Spleen (tissue), 11 donors: ENCODE results near the gene TES. TPM values are rescaled to one million over a fixed set of nuclear protein-coding genes. Genes with fewer than 3 reads are reported as not detected.
"Not testable (repeated sequence)": the region's sequence is repeated elsewhere in the genome, so short reads cannot be mapped to it uniquely, and the experiment has no call there.

Experiments used
- DNase-seq: peaks from one replicate; pipeline ENCODE4 v3.0.0-alpha.2; 2020
- H3K27ac ChIP-seq, 8 donors: fragments of 200-600 bp; sonication (generic) in 7 of 8; 1 replicate in 4 of 8; 2 replicates in 4 of 8; pipeline versions ENCODE4 v1.5.0 to v1.8.0; 2016 to 2021; ENCODE audit warnings: inconsistent platforms in 4 of 8, mild to moderate bottlenecking in 4 of 8, moderate library complexity in 1 of 8
- H3K27me3 ChIP-seq, 7 donors: fragments of 200-600 bp; sonication (generic) in 6 of 7; replicated peaks in 1 of 7; 1 replicate in 4 of 7; 2 replicates in 3 of 7; pipeline versions ENCODE4 v1.5.0 to v1.8.0; 2016 to 2021; ENCODE audit warnings: inconsistent platforms in 3 of 7, mild to moderate bottlenecking in 1 of 7
- H3K36me3 ChIP-seq, 6 donors: fragments of 200-600 bp; sonication (generic) in 5 of 6; 1 replicate in 4 of 6; 2 replicates in 2 of 6; pipeline versions ENCODE4 v1.5.0 to v1.8.0; 2016 to 2021; ENCODE audit warnings: inconsistent platforms in 2 of 6
- H3K4me1 ChIP-seq, 6 donors: fragments of 200-600 bp; sonication (generic) in 5 of 6; 1 replicate in 3 of 6; 2 replicates in 3 of 6; pipeline versions ENCODE4 v1.5.0 to v1.8.0; 2016 to 2021; ENCODE audit warnings: inconsistent platforms in 3 of 6
- H3K4me3 ChIP-seq, 8 donors: fragments of 200-600 bp; sonication (generic) in 7 of 8; 1 replicate in 4 of 8; 2 replicates in 4 of 8; pipeline versions ENCODE4 v1.5.0 to v1.8.0; 2016 to 2021; ENCODE audit warnings: inconsistent platforms in 4 of 8, mild to moderate bottlenecking in 4 of 8, moderate library complexity in 2 of 8
- H3K9me3 ChIP-seq, 8 donors: fragments of 200-600 bp; sonication (generic) in 7 of 8; 1 replicate in 4 of 8; 2 replicates in 4 of 8; pipeline versions ENCODE4 v1.5.0 to v1.8.0; 2016 to 2021; ENCODE audit warnings: inconsistent platforms in 4 of 8
- POLR2A ChIP-seq, 3 donors: fragments of 450-650 bp; IDR thresholded peaks; one replicate each; pipeline ENCODE4 v1.5.1; 2017; ENCODE audit warnings: antibody characterized with exemption in 3 of 3, mild to moderate bottlenecking in 1 of 3
- POLR2AphosphoS5 ChIP-seq, 3 donors: sonication (generic); formaldehyde crosslinking; IDR thresholded peaks; one replicate each; pipeline ENCODE4 v1.5.1; 2017; ENCODE audit warnings: antibody characterized with exemption in 3 of 3
- WGBS, 5 donors: extraction: QIAGEN DNeasy Blood & Tissue Kit in 3 of 5; methylation state at CpG; one replicate each; pipeline versions ENCODE4 v1.1.5 to v1.1.7; 2013 to 2018; 5-methylcytosine and 5-hydroxymethylcytosine counted together
- intact Hi-C: fragments of 100-400 bp; cut with DNase I; formaldehyde crosslinking; loops from one replicate; pipeline ENCODE4 v1.15.0; 2023; ENCODE audit warnings: low total_unique reads
- polyA plus RNA-seq, 3 donors: library from polyadenylated mRNA; stranded (reverse); fragments of 200-250 nt; gene quantifications; one replicate each; pipeline ENCODE4 v1.2.1, GENCODE V29; 2013
- total RNA-seq, 7 donors: library from RNA; depleted of rRNA in 3 of 7; stranded (reverse); fragments of >200 nt in 3 of 7; fragmentation: NEBNext Ultra II Directional in 4 of 7; extraction: Animal tissue kit (Norgen Biotek cat#: 25700) in 4 of 7; gene quantifications; one replicate each; pipeline versions ENCODE4 v1.1.0 to v1.2.1, GENCODE V29; 2016 to 2021
- TF ChIP-seq, protein P1 (sequence below), 11 experiments: fragments of 200-600 bp in 7 of 11; fragments of 450-650 bp in 4 of 11; sonication (generic) in 4 of 11; IDR thresholded peaks in 8 of 11; conservative IDR thresholded peaks in 3 of 11; 1 replicate in 7 of 11; 2 replicates in 4 of 11; pipeline versions ENCODE4 v1.4.0 to v1.8.0; 2016 to 2021; ENCODE audit warnings: antibody characterized with exemption in 11 of 11, inconsistent platforms in 4 of 11, mild to moderate bottlenecking in 1 of 11
- donor health status: healthy with polysubstance abuse.
- donor health status: DM: no; HTN: no; CAD: no; lungs with moderate emphysema.
- donor health status: DM: no; HTN: no; CAD: no.
- donor health status: Bipolar disorder and iron deficiency.
- donor health status: healthy.
- donor health status: DM: no; HTN: no; CAD: no.
- donor health status: DM: yes; HTN: yes; CAD: no.

The TES gene
- total and polyA plus RNA-seq, 10 donors: 28.5 to 79.7 (median 62.2) TPM

GRCh38 chr7:116240024-116240668, 29.8 kb downstream of the TES start:
- 64 to 95% (median 71%) methylated on average over 4 of the region's 4 CpGs for WGBS, 5 donors
- no peak for DNase-seq
- H3K4me3 ChIP-seq: no peak overlapping the region
- no peaks in the 10 kb centered on the region for H3K27me3 ChIP-seq
- peaks cover 0 to 76% (median 11%) of the 10 kb centered on the region in 6 donors for H3K36me3 ChIP-seq
- intact Hi-C loops: no loop called here
- TF ChIP-seq, protein P1, sequence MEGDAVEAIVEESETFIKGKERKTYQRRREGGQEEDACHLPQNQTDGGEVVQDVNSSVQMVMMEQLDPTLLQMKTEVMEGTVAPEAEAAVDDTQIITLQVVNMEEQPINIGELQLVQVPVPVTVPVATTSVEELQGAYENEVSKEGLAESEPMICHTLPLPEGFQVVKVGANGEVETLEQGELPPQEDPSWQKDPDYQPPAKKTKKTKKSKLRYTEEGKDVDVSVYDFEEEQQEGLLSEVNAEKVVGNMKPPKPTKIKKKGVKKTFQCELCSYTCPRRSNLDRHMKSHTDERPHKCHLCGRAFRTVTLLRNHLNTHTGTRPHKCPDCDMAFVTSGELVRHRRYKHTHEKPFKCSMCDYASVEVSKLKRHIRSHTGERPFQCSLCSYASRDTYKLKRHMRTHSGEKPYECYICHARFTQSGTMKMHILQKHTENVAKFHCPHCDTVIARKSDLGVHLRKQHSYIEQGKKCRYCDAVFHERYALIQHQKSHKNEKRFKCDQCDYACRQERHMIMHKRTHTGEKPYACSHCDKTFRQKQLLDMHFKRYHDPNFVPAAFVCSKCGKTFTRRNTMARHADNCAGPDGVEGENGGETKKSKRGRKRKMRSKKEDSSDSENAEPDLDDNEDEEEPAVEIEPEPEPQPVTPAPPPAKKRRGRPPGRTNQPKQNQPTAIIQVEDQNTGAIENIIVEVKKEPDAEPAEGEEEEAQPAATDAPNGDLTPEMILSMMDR (IDR thresholded peaks at IDR 0.05 in 8 of 11, conservative IDR thresholded peaks at IDR 0.05 in 3 of 11): no peak
- no peak for TF ChIP-seq POLR2A (IDR thresholded peaks at IDR 0.05)
- no peak for TF ChIP-seq POLR2AphosphoS5 (IDR thresholded peaks at IDR 0.05)
- H3K9me3 ChIP-seq: peaks cover 0 to 15% (median 10%) of the 10 kb centered on the region in 8 donors
- H3K27ac ChIP-seq: no peak overlapping the region
- peaks cover 0 to 34% (median 5%) of the 10 kb centered on the region in 6 donors for H3K4me1 ChIP-seq

DNA sequence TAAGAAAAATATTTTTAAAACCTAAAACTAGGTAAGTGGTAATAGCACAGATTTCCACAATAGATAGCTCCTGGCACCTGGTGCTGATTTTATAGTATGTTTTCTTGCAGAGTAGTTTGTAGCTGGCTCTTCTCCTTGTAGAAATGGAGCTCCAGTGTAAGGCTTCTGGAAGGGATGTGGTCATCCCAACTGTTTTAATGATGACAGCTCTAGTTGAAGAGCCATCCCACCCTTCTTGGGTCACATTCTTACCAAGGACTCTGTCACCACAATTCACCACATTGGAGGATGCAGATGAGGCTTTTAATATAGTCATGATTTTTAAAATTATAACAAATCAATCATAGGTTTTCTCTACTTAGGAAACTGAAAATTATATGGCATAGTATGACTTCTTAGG, 31.0 kb downstream of the TES start:
- Histone ChIP-seq H3K36me3 (peaks cover 0 to 87% (median 13%) of the 10 kb centered on the region in 6 donors), H3K27ac (no peak overlapping the region), H3K4me3 (no peak overlapping the region), H3K27me3 (no peaks in the 10 kb centered on the region), H3K9me3 (peaks cover 0 to 16% (median 10%) of the 10 kb centered on the region in 8 donors), H3K4me1 (peaks cover 0 to 23% (median 0%) of the 10 kb centered on the region in 6 donors)
- no peak for DNase-seq
- no peak for TF ChIP-seq POLR2AphosphoS5 (IDR thresholded peaks at IDR 0.05)
- no peak for TF ChIP-seq POLR2A (IDR thresholded peaks at IDR 0.05)
- TF ChIP-seq, protein P1 (IDR thresholded peaks at IDR 0.05 in 8 of 11, conservative IDR thresholded peaks at IDR 0.05 in 3 of 11): no peak
- intact Hi-C loops: no loop called here

- peaks cover 0 to 16% (median 10%) of the 10 kb centered on the region in 8 donors for H3K9me3 ChIP-seq
- H3K27me3 ChIP-seq: no peaks in the 10 kb centered on the region
- H3K27ac ChIP-seq: no peak overlapping the region
- no peak for TF ChIP-seq POLR2AphosphoS5 (IDR thresholded peaks at IDR 0.05)
- TF ChIP-seq, protein P1 (IDR thresholded peaks at IDR 0.05 in 8 of 11, conservative IDR thresholded peaks at IDR 0.05 in 3 of 11): no peak
- no peak for TF ChIP-seq POLR2A (IDR thresholded peaks at IDR 0.05)
- 84 to 97% (median 91%) methylated on average over 1 of the region's 1 CpG for WGBS, 5 donors
- DNase-seq: no peak
- intact Hi-C loops: no loop called here
- H3K4me3 ChIP-seq: no peak overlapping the region
- H3K36me3 ChIP-seq: peaks cover 0 to 84% (median 13%) of the 10 kb centered on the region in 6 donors
- H3K4me1 ChIP-seq: peaks cover 0 to 23% (median 0%) of the 10 kb centered on the region in 6 donors
These were observed 31.8 kb downstream of the TES start for GRCh38 chr7:116242178-116242577.

DNA sequence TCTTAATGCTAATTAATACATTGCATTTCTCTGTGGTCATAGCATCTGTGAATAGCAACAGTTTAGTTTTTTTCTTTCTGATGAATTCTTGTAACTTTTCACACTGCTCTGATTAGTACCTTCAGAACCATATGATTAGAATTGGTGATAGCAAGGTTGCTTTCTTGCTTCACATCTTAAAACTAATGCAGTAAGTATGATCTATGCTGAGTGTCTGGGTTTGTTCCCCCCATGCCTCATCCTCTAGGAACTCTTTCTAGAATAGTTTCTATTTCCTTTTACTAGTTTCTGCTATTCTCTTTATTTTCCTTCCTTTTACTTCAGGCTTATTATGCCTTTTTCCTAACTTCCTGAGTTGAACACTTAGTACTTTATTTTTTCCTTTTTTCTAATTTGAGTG, 32.4 kb downstream of the TES start:
- no peak for TF ChIP-seq POLR2A (IDR thresholded peaks at IDR 0.05)
- no peak for TF ChIP-seq POLR2AphosphoS5 (IDR thresholded peaks at IDR 0.05)
- TF ChIP-seq, protein P1 (IDR thresholded peaks at IDR 0.05 in 8 of 11, conservative IDR thresholded peaks at IDR 0.05 in 3 of 11): no peak
- no peaks in the 10 kb centered on the region for H3K27me3 ChIP-seq
- peaks cover 0 to 23% (median 0%) of the 10 kb centered on the region in 6 donors for H3K4me1 ChIP-seq
- intact Hi-C loops: no loop called here
- no peak overlapping the region for H3K27ac ChIP-seq
- H3K9me3 ChIP-seq: peaks cover 0 to 16% (median 10%) of the 10 kb centered on the region in 8 donors
- H3K4me3 ChIP-seq: no peak overlapping the region
- H3K36me3 ChIP-seq: peaks cover 0 to 84% (median 13%) of the 10 kb centered on the region in 6 donors
- no peak for DNase-seq

DNA sequence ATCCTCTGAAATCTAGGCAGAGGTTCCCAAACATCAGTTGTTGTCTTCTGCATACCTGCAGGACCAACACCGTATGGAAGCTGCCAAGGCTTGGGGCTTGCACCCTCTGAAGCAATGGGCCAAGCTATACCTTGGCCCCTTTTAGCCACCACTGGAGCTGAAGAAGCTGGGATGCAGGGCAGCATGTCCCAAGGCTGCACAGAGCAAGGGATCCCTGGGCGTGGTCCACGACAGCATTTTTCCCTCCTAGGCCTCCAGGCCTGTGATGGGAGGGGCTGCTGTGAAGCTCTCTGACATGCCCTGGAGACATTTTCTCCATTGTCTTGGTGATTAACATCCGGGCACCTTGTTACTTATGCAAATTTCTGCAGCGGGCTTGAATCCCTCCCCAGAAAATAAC, 34.5 kb downstream of the TES start:
- H3K27ac ChIP-seq, H3K4me3 ChIP-seq, DNase-seq, H3K27me3 ChIP-seq, intact Hi-C loops: not testable (repeated sequence)
- 92 to 98% (median 96%) methylated on average over 5 of the region's 5 CpGs for WGBS, 5 donors
- peaks cover 0 to 15% (median 0%) of the 10 kb centered on the region in 6 donors for H3K4me1 ChIP-seq
- H3K36me3 ChIP-seq: peaks cover 0 to 87% (median 23%) of the 10 kb centered on the region in 6 donors
- peaks cover 0 to 16% (median 10%) of the 10 kb centered on the region in 8 donors for H3K9me3 ChIP-seq
